GM10248 (cell line): ENCODE results near the gene PMPCA.

Source experiments
- CTCF ChIA-PET: fragments of 300-600 bp; sonication (Branson Sonifier 250); formaldehyde crosslinking; extraction: SDS; loops from one replicate; lab custom pipeline; 2021; ENCODE audit warnings: antibody characterized with exemption; lab: Yijun Ruan, JAX
- POLR2A ChIA-PET: fragments of 350-650 bp; sonication (Branson Sonifier 250); formaldehyde crosslinking; extraction: SDS; loops from one replicate; lab custom pipeline; 2020; ENCODE audit warnings: antibody characterized with exemption; lab: Yijun Ruan, JAX
- DNase-seq: peaks from one replicate; pipeline ENCODE4 v3.0.0; 2012; ENCODE audit errors: extremely low spot score
- CTCF ChIP-seq: IDR thresholded peaks from 2 replicates; pipeline ENCODE4 v1.5.1; 2012; ENCODE audit warnings: mild to moderate bottlenecking, low read depth; ENCODE audit errors: extremely low read depth, missing control alignments, control extremely low read depth

Gene PMPCA

GRCh38 chr9:136472640-136473353 is 62.3 kb downstream of the PMPCA start:
- CTCF ChIA-PET: interaction anchor here (1.0 kb wide), 1 partner anchor 12 kb away, joined by 3 read pairs; no protein-coding TSS in a partner anchor

GRCh38 chr9:136473354-136473721 is 62.9 kb downstream of the PMPCA start:
- POLR2A ChIA-PET: no interaction called here
- TF ChIP-seq CTCF: no peak
- no peak for DNase-seq
- CTCF ChIA-PET: no interaction called here

More at GRCh38 chr9:136472640-136473353, 62.3 kb downstream of the PMPCA start:
- DNase-seq: no peak
- TF ChIP-seq CTCF: no peak
- POLR2A ChIA-PET: no interaction called here
